Activated T-cell treated with anti-CD3 and anti-CD28 coated beads, Interleukin-2, amount 50 U/mL, for 4 hours (primary cell): ENCODE data around the gene STIM1. TPM values are rescaled to one million over a fixed set of nuclear protein-coding genes. Genes with fewer than 3 reads are reported as not detected.
"Not testable (repeated sequence)": the region's sequence is repeated elsewhere in the genome, so short reads cannot be mapped to it uniquely, and the experiment has no call there.

Experiments
- ATAC-seq, 2 donors: fragments of 200-7000 bp; cut with Tn5 transposase; one replicate each; pipeline ENCODE4 v1.10.0; 2021
- DNase-seq: peaks from one replicate; pipeline ENCODE4 v3.0.0-alpha.2; 2020
- H3K27me3 Mint-ChIP-seq: one replicate; pipeline ENCODE4 v1.8.0; 2021; ENCODE audit warnings: low read depth, mixed read lengths
- H3K36me3 Mint-ChIP-seq: one replicate; pipeline ENCODE4 v1.8.0; 2022; ENCODE audit warnings: mixed read lengths; ENCODE audit not compliant: insufficient read depth
- H3K4me1 Mint-ChIP-seq: one replicate; pipeline ENCODE4 v1.8.0; 2021; ENCODE audit warnings: low read depth, mixed read lengths
- H3K4me3 Mint-ChIP-seq: one replicate; pipeline ENCODE4 v1.8.0; 2021; ENCODE audit warnings: mild to moderate bottlenecking, moderate library complexity, mixed read lengths
- H3K9me3 Mint-ChIP-seq: one replicate; pipeline ENCODE4 v1.8.0; 2021; ENCODE audit warnings: mixed read lengths
- total RNA-seq, 3 donors: library from RNA; stranded (reverse); gene quantifications; one replicate each; pipeline ENCODE4 v1.2.1, GENCODE V29; 2021

STIM1 gene
- total RNA-seq, 3 donors from 2014 or later = 35.6 to 42.5 (median 37.4) TPM

DNA sequence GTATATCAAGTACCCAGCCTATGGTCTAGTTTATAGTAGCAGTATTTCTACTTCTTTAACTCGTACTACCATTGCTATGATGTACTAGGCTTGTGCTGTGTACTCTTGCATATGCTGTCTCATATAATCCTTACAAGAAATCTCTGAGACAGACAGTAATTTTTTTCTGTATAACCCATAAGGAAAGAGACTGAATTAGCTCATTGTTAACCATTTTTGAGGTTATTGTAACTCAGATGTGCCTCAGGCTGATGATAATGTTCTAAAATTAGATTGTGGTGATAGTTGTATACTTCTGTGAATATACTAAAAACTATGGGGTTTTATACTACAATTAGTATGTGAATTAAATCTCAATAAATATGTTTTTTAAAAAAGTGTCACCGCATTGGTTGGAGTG lies 127.0 kb downstream of the STIM1 start:
- peaks cover 7% of the 10 kb centered on the region for H3K36me3 Mint-ChIP-seq
- peaks cover 74% of the 10 kb centered on the region for H3K4me1 Mint-ChIP-seq
- peak in 1 of 2 donors; percentile 19 for ATAC-seq
- no peaks in the 10 kb centered on the region for H3K27me3 Mint-ChIP-seq
- H3K4me3 Mint-ChIP-seq = no peak overlapping the region
- DNase-seq = no peak
- no peaks in the 10 kb centered on the region for H3K9me3 Mint-ChIP-seq

DNA sequence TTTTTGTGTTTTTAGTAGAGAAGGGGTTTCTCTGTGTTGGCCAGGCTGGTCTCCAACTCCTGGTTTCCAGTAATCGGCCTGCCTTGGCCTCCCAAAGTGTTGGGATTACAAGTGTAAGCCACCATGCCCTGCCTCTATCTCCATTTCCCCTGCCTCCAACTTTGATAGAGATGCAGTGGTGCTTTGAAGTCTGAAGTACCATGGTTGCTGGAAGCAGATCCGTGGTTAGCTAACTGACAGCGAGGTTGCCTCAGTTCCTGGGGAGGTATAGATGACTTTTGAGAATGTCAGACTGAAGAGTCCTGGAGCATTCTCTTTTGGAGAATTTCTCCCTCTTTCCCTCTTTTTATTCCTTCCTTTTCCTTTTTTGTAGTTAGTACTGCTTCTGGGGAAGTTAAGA lies 127.6 kb downstream of the STIM1 start:
- H3K36me3 Mint-ChIP-seq = peaks cover 13% of the 10 kb centered on the region
- H3K4me1 Mint-ChIP-seq = peaks cover 76% of the 10 kb centered on the region
- no peaks in the 10 kb centered on the region for H3K27me3 Mint-ChIP-seq
- no peaks in the 10 kb centered on the region for H3K9me3 Mint-ChIP-seq
- H3K4me3 Mint-ChIP-seq = no peak overlapping the region
- DNase-seq (no peak), ATAC-seq (no peak)

- H3K4me3 Mint-ChIP-seq = no peak overlapping the region
- peaks cover 78% of the 10 kb centered on the region for H3K4me1 Mint-ChIP-seq
- no peaks in the 10 kb centered on the region for H3K27me3 Mint-ChIP-seq
- H3K36me3 Mint-ChIP-seq = peaks cover 15% of the 10 kb centered on the region
- peak; percentile 32 for DNase-seq
- H3K9me3 Mint-ChIP-seq = peaks cover under 1% of the 10 kb centered on the region
- ATAC-seq = peak; percentile 79
These were observed 129.4 kb downstream of the STIM1 start for GRCh38 chr11:3984896-3985295.

DNA sequence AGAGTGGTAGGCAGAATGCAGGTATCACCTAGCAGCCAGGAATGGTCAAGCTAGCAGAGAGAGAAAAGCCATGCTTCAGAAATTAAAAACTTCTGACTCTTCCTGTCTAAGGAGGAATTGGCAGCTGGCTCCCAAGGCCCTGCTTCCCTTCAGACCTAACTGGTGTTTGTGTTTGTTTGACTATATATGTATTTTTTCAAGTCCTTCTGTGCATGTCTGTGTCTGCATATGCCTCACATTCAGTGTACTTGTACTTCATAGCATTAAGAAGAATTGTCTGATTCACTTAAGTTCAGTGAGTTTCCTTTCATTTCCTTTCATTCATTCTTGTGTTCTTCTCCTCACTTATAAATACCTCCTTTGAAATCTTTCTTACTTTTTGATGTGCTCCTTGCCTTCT lies 130.2 kb downstream of the STIM1 start:
- no peak overlapping the region for H3K4me3 Mint-ChIP-seq
- no peak for ATAC-seq

DNA sequence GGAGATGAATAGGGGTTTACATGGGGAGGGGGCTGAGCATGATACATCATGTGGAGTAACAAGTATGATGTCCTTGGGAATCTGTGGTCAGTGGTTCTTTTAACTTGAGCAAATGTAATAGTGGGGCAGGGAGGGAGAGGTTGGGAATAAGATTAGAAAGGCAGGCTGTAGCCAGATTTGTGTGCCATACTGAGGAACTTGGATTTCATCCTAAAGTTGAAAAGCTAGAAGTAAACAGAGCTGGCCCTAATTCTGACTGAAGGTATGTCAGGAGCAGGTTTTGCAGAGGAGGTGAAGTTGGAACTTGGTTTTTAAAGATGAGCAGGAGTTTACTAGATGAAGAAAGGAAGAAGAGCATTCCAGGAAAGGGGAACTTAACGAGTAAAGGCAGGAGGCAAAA lies 130.8 kb downstream of the STIM1 start:
- ATAC-seq (no peak), DNase-seq (no peak)
- Mint-ChIP-seq H3K36me3 (peaks cover 15% of the 10 kb centered on the region), H3K27me3 (no peaks in the 10 kb centered on the region), H3K9me3 (peaks cover 7% of the 10 kb centered on the region), H3K4me3 (no peak overlapping the region), H3K4me1 (peaks cover 80% of the 10 kb centered on the region)

More for the DNA sequence above, 130.2 kb downstream of the STIM1 start:
- peaks cover 79% of the 10 kb centered on the region for H3K4me1 Mint-ChIP-seq
- H3K9me3 Mint-ChIP-seq = peaks cover 7% of the 10 kb centered on the region
- no peak for DNase-seq
- peaks cover 15% of the 10 kb centered on the region for H3K36me3 Mint-ChIP-seq
- no peaks in the 10 kb centered on the region for H3K27me3 Mint-ChIP-seq

DNA sequence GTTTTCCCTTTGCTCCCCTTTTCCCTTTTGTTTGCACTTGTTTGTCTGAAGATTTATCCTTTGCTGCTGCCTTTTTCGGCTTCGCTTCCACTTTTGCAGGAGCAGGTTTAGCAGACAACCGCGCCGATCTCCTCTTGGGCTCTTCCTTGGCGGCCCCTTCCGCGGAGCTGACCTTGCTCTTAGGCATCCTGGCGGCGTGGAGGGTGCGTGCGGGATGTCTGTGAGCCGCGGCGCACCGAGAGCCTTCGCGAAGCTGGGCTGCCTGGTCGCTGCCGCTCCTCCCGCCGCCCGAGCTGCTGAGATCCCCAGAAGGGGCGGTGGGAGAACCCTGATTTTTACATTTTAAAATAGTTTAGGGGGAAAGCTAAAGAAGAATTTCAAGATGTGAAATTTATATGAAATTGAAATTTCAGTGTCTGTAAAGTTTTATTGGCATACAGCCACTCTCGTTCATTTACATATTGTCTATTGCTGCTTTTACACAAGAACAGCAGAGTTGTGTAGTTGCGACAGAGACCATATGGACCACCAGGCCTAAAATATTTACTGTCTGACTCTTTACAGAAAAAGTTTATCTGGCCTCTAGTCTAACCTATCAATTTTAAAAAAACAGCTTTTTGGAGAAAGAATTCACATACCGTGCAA lies 133.9 kb downstream of the STIM1 start:
- peaks cover 30% of the 10 kb centered on the region for H3K36me3 Mint-ChIP-seq
- H3K4me3 Mint-ChIP-seq = peak overlapping the region; percentile 56
- H3K9me3 Mint-ChIP-seq = peaks cover 17% of the 10 kb centered on the region
- DNase-seq = no peak
- peaks cover 66% of the 10 kb centered on the region for H3K4me1 Mint-ChIP-seq
- H3K27me3 Mint-ChIP-seq = no peaks in the 10 kb centered on the region
- no peak for ATAC-seq

GRCh38 chr11:3989921-3990290 lies 134.4 kb downstream of the STIM1 start:
- ATAC-seq (peak; percentile 78 to 81), DNase-seq (no peak)
- H3K4me1 Mint-ChIP-seq = peaks cover 65% of the 10 kb centered on the region
- H3K9me3 Mint-ChIP-seq = peaks cover 22% of the 10 kb centered on the region
- no peaks in the 10 kb centered on the region for H3K27me3 Mint-ChIP-seq
- H3K4me3 Mint-ChIP-seq = peak overlapping the region; percentile 56
- peaks cover 34% of the 10 kb centered on the region for H3K36me3 Mint-ChIP-seq

DNA sequence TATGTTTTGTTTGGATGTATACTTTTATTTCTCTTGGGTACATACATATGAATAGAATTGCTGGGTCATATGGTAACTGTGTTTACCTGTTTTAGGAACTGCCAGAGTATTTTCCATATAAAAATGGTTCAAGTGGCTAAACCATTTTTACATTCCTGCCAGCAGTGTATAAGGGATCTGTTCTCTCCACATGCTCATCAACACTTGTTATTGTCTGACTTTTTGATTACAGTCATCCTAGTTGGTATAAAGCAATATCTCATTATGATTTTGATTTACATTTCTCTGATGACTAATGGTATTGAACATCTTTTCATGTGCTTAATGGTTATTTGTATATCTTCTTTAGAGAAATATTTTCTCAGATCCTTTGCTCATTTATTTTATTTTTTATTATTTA lies 134.9 kb downstream of the STIM1 start:
- peaks cover 37% of the 10 kb centered on the region for H3K36me3 Mint-ChIP-seq
- peak overlapping the region; percentile 56 for H3K4me3 Mint-ChIP-seq
- DNase-seq = no peak
- H3K27me3 Mint-ChIP-seq = no peaks in the 10 kb centered on the region
- peaks cover 65% of the 10 kb centered on the region for H3K4me1 Mint-ChIP-seq
- H3K9me3 Mint-ChIP-seq = peaks cover 26% of the 10 kb centered on the region
- peak in 1 of 2 donors; percentile 56 for ATAC-seq

GRCh38 chr11:3992964-3993363 lies 137.5 kb downstream of the STIM1 start:
- Mint-ChIP-seq H3K4me3 (no peak overlapping the region), H3K27me3 (no peaks in the 10 kb centered on the region), H3K36me3 (peaks cover 30% of the 10 kb centered on the region), H3K9me3 (peaks cover 27% of the 10 kb centered on the region), H3K4me1 (peaks cover 69% of the 10 kb centered on the region)
- ATAC-seq = no peak
- no peak for DNase-seq

- Mint-ChIP-seq H3K4me3 (no peak overlapping the region), H3K27me3 (no peaks in the 10 kb centered on the region), H3K36me3 (peaks cover 36% of the 10 kb centered on the region), H3K4me1 (peaks cover 64% of the 10 kb centered on the region), H3K9me3 (peaks cover 27% of the 10 kb centered on the region)
- ATAC-seq = no peak
- DNase-seq = no peak
These were observed 138.7 kb downstream of the STIM1 start for GRCh38 chr11:3994030-3994640.

DNA sequence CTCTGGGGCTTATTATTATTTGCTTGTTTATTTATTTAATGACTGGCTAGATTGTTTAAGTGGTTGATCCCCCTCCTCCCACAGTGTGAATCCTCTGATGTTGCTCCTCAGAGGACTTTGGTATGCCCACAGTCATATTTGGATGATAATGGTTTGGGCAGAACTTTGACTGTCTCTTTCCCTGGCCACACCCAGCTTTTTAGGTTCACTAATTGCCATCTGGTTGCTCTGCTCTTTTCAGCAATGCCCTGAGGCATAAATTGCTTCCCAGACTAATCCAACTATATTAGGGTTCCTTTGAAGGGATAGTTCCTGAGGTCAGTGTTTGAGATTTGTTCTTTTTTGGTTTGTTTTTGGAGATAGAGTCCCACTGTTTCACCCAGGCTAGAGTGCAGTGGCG lies 139.8 kb downstream of the STIM1 start:
- DNase-seq (no peak), ATAC-seq (no peak)
- Mint-ChIP-seq H3K4me1 (peaks cover 55% of the 10 kb centered on the region), H3K4me3 (no peak overlapping the region), H3K27me3 (no peaks in the 10 kb centered on the region), H3K36me3 (peaks cover 34% of the 10 kb centered on the region), H3K9me3 (peaks cover 22% of the 10 kb centered on the region)

DNA sequence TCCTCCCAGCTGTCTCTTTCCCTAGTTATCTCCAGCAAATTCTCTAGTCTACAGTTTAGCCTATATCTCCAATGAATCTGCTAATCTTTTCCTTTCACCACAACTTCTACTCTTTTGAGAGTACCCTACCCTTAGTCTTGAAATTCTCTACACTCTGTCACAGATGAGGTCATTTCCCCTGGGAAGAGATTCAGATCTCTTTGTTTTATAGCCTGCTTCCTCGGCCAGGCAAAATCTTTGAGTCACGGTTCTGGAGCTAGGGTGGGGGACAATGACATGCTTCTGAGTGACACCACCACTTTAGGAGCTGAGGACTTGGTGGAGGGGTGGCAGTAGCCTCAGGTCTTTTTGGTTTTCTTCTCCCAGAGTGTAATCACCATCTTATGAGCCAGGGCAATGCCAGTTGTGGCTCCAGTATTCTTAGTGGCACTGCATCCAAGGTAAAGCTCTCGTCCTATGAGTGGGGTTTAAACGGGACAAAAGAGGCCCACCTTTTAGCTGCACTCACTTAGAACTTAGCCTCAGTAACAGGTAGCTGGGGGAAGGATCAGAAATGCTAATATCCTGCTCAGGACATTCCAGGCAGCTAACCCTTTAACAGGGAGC lies 140.6 kb downstream of the STIM1 start:
- peaks cover 32% of the 10 kb centered on the region for H3K36me3 Mint-ChIP-seq
- H3K4me1 Mint-ChIP-seq = peaks cover 48% of the 10 kb centered on the region
- ATAC-seq = no peak
- H3K27me3 Mint-ChIP-seq = no peaks in the 10 kb centered on the region
- H3K9me3 Mint-ChIP-seq = peaks cover 20% of the 10 kb centered on the region
- no peak overlapping the region for H3K4me3 Mint-ChIP-seq
- no peak for DNase-seq

DNA sequence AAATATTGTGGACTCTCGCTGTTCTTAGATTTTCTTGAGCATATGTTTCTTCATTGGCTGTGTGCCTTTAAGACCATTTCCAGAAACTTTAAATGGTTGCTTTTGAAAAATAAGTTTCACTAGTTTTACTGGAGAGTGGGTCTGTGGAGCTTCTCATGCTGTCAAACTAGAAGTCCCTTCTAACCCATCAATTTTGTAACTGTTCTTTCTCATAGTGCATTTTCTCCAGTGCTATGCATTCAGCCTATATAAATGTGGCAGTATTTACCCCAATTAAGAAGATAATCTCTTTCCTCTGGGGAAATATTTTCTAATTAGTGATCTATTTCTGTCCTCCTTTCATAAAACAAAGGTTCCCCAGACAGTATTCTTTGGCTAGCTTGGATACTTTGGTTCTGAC lies 141.2 kb downstream of the STIM1 start:
- ATAC-seq = no peak
- H3K36me3 Mint-ChIP-seq = peaks cover 32% of the 10 kb centered on the region
- no peaks in the 10 kb centered on the region for H3K27me3 Mint-ChIP-seq
- no peak overlapping the region for H3K4me3 Mint-ChIP-seq
- H3K9me3 Mint-ChIP-seq = peaks cover 20% of the 10 kb centered on the region
- H3K4me1 Mint-ChIP-seq = peaks cover 47% of the 10 kb centered on the region
- DNase-seq = no peak

DNA sequence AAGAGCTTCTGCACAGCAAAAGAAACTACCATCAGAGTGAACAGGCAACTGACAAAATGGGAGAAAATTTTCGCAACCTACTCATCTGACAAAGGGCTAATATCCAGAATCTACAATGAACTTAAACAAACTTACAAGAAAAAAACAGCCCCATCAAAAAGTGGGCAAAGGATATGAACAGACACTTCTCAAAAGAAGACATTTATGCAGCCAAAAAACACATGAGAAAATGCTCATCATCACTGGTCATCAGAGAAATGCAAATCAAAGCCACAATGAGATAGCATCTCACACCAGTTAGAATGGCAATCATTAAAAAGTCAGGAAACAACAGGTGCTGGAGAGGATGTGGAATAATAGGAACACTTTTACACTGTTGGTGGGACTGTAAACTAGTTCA lies 149.3 kb downstream of the STIM1 start:
- peaks cover 21% of the 10 kb centered on the region for H3K4me1 Mint-ChIP-seq
- not testable (repeated sequence) for H3K4me3 Mint-ChIP-seq, ATAC-seq, DNase-seq, H3K9me3 Mint-ChIP-seq, H3K36me3 Mint-ChIP-seq, H3K27me3 Mint-ChIP-seq
